VCaP (cell line): Measurements from ENCODE around the gene FOLR1.
A peak's percentile ranks its signal among the peaks of the same experiment; 100 is the strongest.

Experiments
- H3K27ac ChIP-seq: fragments of 450-650 bp; 2 replicates; pipeline ENCODE4 v1.5.1; 2017
- TF ChIP-seq, protein P1 (sequence below): fragments of 450-650 bp; conservative IDR thresholded peaks from 2 replicates; pipeline ENCODE4 v1.5.1; 2017; ENCODE audit warnings: mild to moderate bottlenecking, moderate library complexity

Gene FOLR1

GRCh38 chr11:72217841-72218240 lies 25.9 kb downstream of the FOLR1 start:
- TF ChIP-seq, protein P1, sequence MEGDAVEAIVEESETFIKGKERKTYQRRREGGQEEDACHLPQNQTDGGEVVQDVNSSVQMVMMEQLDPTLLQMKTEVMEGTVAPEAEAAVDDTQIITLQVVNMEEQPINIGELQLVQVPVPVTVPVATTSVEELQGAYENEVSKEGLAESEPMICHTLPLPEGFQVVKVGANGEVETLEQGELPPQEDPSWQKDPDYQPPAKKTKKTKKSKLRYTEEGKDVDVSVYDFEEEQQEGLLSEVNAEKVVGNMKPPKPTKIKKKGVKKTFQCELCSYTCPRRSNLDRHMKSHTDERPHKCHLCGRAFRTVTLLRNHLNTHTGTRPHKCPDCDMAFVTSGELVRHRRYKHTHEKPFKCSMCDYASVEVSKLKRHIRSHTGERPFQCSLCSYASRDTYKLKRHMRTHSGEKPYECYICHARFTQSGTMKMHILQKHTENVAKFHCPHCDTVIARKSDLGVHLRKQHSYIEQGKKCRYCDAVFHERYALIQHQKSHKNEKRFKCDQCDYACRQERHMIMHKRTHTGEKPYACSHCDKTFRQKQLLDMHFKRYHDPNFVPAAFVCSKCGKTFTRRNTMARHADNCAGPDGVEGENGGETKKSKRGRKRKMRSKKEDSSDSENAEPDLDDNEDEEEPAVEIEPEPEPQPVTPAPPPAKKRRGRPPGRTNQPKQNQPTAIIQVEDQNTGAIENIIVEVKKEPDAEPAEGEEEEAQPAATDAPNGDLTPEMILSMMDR: no peak

GRCh38 chr11:72218251-72218745 lies 26.4 kb downstream of the FOLR1 start:
- TF ChIP-seq, protein P1: no peak
- no peak overlapping the region for H3K27ac ChIP-seq

More at GRCh38 chr11:72217841-72218240, 25.9 kb downstream of the FOLR1 start:
- H3K27ac ChIP-seq: no peak overlapping the region

DNA sequence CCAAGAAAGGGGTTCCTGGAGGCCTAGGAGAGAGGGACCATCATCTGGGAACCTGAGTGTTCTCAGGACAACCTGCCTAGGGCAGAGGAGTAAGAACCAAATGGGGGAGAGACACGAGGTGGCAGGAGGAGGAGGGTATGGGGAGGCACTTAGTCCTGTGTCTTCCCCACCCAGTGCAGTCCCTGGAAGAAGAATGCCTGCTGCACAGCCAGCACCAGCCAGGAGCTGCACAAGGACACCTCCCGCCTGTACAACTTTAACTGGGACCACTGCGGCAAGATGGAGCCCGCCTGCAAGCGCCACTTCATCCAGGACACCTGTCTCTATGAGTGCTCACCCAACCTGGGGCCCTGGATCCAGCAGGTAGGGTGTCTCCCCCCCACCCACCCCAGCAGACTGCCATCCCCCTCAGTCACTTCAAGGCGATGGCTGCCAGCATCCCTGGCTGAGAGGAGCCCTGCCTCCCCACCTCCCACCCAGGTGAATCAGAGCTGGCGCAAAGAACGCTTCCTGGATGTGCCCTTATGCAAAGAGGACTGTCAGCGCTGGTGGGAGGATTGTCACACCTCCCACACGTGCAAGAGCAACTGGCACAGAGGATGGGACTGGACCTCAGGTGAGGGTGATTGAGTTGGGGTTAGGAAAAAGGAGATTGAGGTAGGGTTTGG lies 28.9 kb downstream of the FOLR1 start:
- H3K27ac ChIP-seq: no peak overlapping the region
- TF ChIP-seq, protein P1: no peak

DNA sequence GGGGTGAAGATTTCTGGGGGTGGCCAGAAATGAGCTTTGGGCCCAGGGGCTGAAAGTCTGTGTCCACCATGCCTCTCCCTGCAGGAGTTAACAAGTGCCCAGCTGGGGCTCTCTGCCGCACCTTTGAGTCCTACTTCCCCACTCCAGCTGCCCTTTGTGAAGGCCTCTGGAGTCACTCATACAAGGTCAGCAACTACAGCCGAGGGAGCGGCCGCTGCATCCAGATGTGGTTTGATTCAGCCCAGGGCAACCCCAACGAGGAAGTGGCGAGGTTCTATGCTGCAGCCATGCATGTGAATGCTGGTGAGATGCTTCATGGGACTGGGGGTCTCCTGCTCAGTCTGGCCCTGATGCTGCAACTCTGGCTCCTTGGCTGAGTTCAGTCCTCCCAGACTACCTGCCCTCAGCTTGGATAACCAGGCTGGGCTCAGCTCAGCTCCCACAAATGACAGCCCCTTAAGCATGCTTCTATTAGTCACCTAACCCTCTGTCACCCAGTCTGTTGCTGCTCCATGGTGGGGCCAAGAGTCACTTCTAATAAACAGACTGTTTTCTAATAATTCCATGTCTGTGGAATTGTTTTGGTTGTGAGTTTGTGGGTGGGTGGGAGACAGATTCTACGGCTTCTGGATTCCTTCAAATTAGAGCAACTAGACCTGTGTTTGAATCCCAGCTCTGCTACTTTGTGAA lies 29.6 kb downstream of the FOLR1 start:
- TF ChIP-seq, protein P1: no peak
- no peak overlapping the region; the same call in 1 of the 2 replicates for H3K27ac ChIP-seq

GRCh38 chr11:72222106-72222891 lies 30.4 kb downstream of the FOLR1 start:
- H3K27ac ChIP-seq: peak overlapping the region; percentile 95
- TF ChIP-seq, protein P1: no peak

GRCh38 chr11:72222907-72223614 lies 31.1 kb downstream of the FOLR1 start:
- TF ChIP-seq, protein P1: no peak
- peak overlapping the region; percentile 95 for H3K27ac ChIP-seq
